GM12874 (cell line): Measurements from ENCODE around the gene NPY.

Source experiments
- CTCF ChIP-seq: IDR thresholded peaks from 2 replicates; pipeline ENCODE4 v1.5.1; 2011; ENCODE audit warnings: low read depth, mild to moderate bottlenecking, control low read depth, low read length, moderate library complexity; ENCODE audit not compliant: insufficient read depth

Gene NPY

DNA sequence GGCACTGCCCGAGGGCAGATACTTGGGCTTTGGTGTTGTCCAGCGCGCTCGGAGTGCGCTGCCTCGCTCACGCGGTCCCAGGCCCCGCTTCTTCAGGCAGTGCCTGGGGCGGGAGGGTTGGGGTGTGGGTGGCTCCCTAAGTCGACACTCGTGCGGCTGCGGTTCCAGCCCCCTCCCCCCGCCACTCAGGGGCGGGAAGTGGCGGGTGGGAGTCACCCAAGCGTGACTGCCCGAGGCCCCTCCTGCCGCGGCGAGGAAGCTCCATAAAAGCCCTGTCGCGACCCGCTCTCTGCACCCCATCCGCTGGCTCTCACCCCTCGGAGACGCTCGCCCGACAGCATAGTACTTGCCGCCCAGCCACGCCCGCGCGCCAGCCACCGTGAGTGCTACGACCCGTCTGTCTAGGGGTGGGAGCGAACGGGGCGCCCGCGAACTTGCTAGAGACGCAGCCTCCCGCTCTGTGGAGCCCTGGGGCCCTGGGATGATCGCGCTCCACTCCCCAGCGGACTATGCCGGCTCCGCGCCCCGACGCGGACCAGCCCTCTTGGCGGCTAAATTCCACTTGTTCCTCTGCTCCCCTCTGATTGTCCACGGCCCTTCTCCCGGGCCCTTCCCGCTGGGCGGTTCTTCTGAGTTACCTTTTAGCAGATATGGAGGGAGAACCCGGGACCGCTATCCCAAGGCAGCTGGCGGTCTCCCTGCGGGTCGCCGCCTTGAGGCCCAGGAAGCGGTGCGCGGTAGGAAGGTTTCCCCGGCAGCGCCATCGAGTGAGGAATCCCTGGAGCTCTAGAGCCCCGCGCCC is at the start of gene NPY:
NPY (plus strand) TSS at position 294 of the 802 bp plus-strand sequence. CDS start 1,051 bp downstream, outside the sequence.
- TF ChIP-seq CTCF, result no peak

DNA sequence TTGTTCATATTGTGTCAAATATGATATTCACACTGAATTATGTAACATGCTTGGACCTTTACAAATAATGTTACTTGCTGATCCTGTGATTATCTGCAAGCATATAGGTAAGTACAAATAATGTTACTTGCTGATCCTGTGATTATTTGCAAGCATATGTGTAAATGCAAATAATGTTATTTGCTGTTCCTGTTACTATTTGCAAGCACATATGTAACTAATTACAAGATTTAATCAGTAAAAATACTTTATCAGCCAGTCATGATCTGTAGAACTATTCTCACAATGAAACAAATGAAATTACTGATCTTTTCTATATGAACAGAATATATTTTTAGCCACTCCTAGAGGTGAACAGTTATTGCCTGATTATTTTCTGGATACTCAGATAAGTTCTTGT is 44.7 kb upstream of the NPY start:
- no peak for TF ChIP-seq CTCF

GRCh38 chr7:24241206-24241605 is 42.8 kb upstream of the NPY start:
- TF ChIP-seq CTCF, result no peak

- TF ChIP-seq CTCF, result no peak
These were observed 39.4 kb upstream of the NPY start for GRCh38 chr7:24244554-24244953.

DNA sequence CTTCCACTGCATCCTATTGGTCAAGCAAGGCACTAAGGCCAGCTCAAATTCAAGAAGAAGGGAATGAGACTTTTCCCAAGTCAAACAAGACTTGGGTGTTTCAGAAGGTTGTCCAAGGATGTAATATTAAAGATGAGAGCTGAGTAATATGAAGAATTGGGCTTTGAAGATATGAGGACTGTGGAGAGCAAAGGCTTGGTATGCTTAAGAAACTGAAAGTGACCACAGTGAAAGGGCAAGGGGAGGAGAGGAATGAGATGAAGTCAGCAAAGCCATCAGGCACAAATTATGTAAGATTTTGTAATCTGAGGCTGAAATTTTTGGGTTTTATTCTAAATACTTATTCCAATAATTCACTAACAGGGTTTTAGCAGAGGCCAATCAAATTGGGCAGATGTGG is 38.6 kb upstream of the NPY start:
- TF ChIP-seq CTCF, result no peak

DNA sequence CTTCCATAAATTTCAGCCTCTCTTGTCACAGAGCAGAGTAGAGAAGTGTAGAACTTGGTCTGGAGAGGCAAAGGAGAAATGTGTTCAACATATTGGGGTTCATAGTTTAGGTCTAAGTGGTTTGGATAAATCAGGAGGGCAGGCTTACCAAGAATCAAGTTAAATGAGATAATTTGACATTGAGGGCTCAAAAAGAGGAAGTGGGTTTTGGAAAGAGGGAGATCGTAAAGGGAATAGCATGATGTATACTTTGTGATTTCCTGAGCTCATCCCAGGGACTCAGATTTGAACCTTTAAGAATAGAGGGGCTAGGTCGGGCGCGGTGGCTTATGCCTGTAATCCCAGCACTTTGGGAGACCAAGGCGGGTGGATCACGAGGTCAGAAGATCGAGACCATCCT is 34.7 kb upstream of the NPY start:
- no peak for TF ChIP-seq CTCF

DNA sequence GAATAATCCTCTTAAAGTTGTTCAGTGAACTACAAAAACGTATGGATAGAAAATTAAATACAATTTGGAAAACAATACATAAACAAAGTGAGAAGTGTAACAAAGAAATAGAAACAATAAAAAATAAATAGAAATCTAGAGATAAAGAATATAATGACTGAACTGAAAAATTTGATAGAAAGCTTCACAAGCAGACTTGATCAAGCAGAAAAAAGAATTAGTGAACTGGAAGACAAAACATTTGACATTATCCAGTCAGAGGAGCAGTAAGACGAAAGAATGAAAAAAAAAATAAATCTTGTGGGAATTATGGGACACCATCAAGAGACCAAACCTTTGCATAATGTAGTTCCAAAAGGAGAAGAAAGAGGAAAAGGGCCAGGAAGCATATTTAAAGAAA is 32.4 kb upstream of the NPY start:
- TF ChIP-seq CTCF, result no peak
